Sigmoid colon (tissue), 7 donors: ENCODE data around the gene MRTFA. TPM values are rescaled to one million over a fixed set of nuclear protein-coding genes. Genes with fewer than 3 reads are reported as not detected.

Experiments used
- DNase-seq: peaks from one replicate; pipeline ENCODE4 v3.0.0-alpha.2; 2019
- H3K27ac ChIP-seq, 4 donors: fragments of 200-600 bp; sonication (generic); one replicate each; pipeline ENCODE4 v1.5.1; 2016 to 2019; ENCODE audit warnings: mild to moderate bottlenecking in 1 of 4
- H3K27me3 ChIP-seq, 3 donors: fragments of 200-600 bp; sonication (generic); one replicate each; pipeline ENCODE4 v1.5.1; 2019; ENCODE audit warnings: mild to moderate bottlenecking in 1 of 3
- H3K36me3 ChIP-seq, 4 donors: fragments of 200-600 bp; sonication (generic); one replicate each; pipeline ENCODE4 v1.5.1; 2016 to 2019
- H3K4me1 ChIP-seq, 4 donors: fragments of 200-600 bp; sonication (generic); one replicate each; pipeline ENCODE4 v1.5.1; 2017 to 2019
- H3K4me3 ChIP-seq, 4 donors: fragments of 200-600 bp; sonication (generic); one replicate each; pipeline ENCODE4 v1.5.1; 2017 to 2019; ENCODE audit warnings: mild to moderate bottlenecking in 2 of 4, moderate library complexity in 1 of 4
- H3K9me3 ChIP-seq, 4 donors: fragments of 200-600 bp in 3 of 4; sonication (generic) in 3 of 4; one replicate each; pipeline versions ENCODE4 v1.5.1 to v1.6.1; 2013 to 2019
- CTCF ChIP-seq, 4 experiments: fragments of 450-650 bp in 3 of 4; fragments of 200-600 bp in 1 of 4; IDR thresholded peaks; one replicate each; pipeline ENCODE4 v1.5.1; 2016 to 2019; ENCODE audit warnings: antibody characterized with exemption in 4 of 4, mild to moderate bottlenecking in 3 of 4, moderate library complexity in 2 of 4
- EP300 ChIP-seq, 4 donors: sonication (generic); formaldehyde crosslinking; IDR thresholded peaks; one replicate each; pipeline ENCODE4 v1.6.1; 2017; ENCODE audit warnings: antibody characterized with exemption in 4 of 4
- POLR2A ChIP-seq, 2 donors: fragments of 450-650 bp; IDR thresholded peaks; one replicate each; pipeline ENCODE4 v1.6.1; 2016; ENCODE audit warnings: antibody characterized with exemption in 2 of 2, mild to moderate bottlenecking in 2 of 2, moderate library complexity in 2 of 2
- POLR2AphosphoS5 ChIP-seq, 4 donors: sonication (generic); formaldehyde crosslinking; IDR thresholded peaks; one replicate each; pipeline ENCODE4 v1.6.1; 2017; ENCODE audit warnings: antibody characterized with exemption in 4 of 4
- WGBS, 2 donors: extraction: QIAGEN DNeasy Blood & Tissue Kit; methylation state at CpG; one replicate each; pipeline ENCODE4 v1.1.7; 2013; 5-methylcytosine and 5-hydroxymethylcytosine counted together
- intact Hi-C: fragments of 100-400 bp; cut with DNase I; formaldehyde crosslinking; loops from one replicate; pipeline ENCODE4 v1.15.1; 2023
- polyA plus RNA-seq, 3 donors: library from polyadenylated mRNA; stranded (reverse); fragments of 200-250 nt; gene quantifications; one replicate each; pipeline ENCODE4 v1.2.3, GENCODE V29; 2013
- total RNA-seq, 4 donors: library from RNA; depleted of rRNA; stranded (reverse); fragments of >200 nt; gene quantifications; one replicate each; pipeline ENCODE4 v1.1.0, GENCODE V29; 2016
- donor health status: healthy with polysubstance abuse.
- donor health status: Bipolar disorder and iron deficiency.
- donor health status: healthy.

Gene MRTFA
- total and polyA plus RNA-seq, 7 donors: 10.8 to 104 (median 29.2) TPM

GRCh38 chr22:40674274-40674673, 37.8 kb upstream of the MRTFA start:
- intact Hi-C loops: no loop called here
- H3K27me3 ChIP-seq: peaks cover 4 to 9% (median 5%) of the 10 kb centered on the region in 3 donors
- DNase-seq: no peak
- peaks cover 0 to 7% (median 5%) of the 10 kb centered on the region in 4 donors for H3K4me1 ChIP-seq
- 86 to 90% methylated on average over 4 of the region's 4 CpGs for WGBS, 2 donors
- H3K9me3 ChIP-seq: no peaks in the 10 kb centered on the region
- no peak for TF ChIP-seq CTCF (IDR thresholded peaks at IDR 0.05)
- no peak for TF ChIP-seq POLR2AphosphoS5 (IDR thresholded peaks at IDR 0.05)
- TF ChIP-seq POLR2A (IDR thresholded peaks at IDR 0.05): no peak
- TF ChIP-seq EP300 (IDR thresholded peaks at IDR 0.05): no peak
- no peak overlapping the region for H3K4me3 ChIP-seq
- no peak overlapping the region for H3K27ac ChIP-seq
- no peaks in the 10 kb centered on the region for H3K36me3 ChIP-seq

DNA sequence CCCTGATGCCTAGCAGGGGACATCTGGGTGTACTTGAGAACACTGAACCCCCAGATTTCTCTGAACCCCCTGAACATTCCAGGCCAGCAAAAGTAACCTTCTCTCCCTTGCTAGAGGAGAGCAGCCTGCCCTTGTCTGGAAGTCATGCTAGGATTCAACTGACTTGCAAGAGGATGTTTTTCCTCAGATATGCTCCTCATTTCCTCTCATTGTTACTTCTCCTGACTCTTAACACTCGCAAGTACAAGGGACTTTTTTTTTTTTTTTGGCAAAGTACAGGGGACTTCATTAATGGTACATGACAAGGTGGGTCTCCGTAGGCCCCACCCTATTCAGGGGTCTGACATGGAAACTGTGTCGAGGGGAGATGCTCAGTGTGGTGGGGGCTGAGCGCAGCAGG, 36.5 kb upstream of the MRTFA start:
- Histone ChIP-seq H3K4me3 (no peak overlapping the region), H3K4me1 (no peaks in the 10 kb centered on the region), H3K27ac (no peak overlapping the region), H3K36me3 (no peaks in the 10 kb centered on the region), H3K9me3 (no peaks in the 10 kb centered on the region), H3K27me3 (no peaks in the 10 kb centered on the region)
- DNase-seq: no peak
- TF ChIP-seq CTCF (IDR thresholded peaks at IDR 0.05) (no peak), POLR2AphosphoS5 (IDR thresholded peaks at IDR 0.05) (no peak), POLR2A (IDR thresholded peaks at IDR 0.05) (no peak), EP300 (IDR thresholded peaks at IDR 0.05) (no peak)
- 87 to 94% methylated on average over 4 of the region's 4 CpGs for WGBS, 2 donors
- intact Hi-C loops: no loop called here

DNA sequence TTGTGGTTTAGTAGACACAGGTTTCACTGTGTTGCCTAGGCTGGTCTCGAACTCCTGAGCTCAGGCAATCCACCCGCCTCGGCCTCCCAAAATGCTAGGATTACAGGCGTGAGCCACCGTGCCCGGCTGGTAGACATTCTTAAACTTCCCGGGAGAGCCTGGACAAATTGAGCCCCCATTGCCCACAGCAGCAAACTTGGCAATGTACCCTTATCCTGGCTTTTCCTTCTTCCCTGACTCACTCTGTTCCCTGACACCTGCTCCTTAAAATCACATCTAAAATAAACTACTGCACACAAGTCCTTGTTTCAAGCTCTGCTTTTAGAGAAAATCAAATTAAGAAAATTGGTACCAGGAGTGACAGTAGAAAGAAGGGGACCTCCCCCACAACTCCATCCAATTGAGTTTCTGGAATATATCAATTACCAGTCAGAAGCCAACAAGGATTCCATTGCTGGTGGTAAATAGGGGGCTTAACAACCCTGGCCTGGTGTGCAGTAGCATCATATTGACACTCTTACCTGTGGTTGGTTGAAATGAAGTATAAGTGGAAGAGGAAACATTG, 35.4 kb upstream of the MRTFA start:
- H3K27me3 ChIP-seq: no peaks in the 10 kb centered on the region
- H3K27ac ChIP-seq: no peak overlapping the region
- TF ChIP-seq POLR2A (IDR thresholded peaks at IDR 0.05) (no peak), CTCF (IDR thresholded peaks at IDR 0.05) (no peak), POLR2AphosphoS5 (IDR thresholded peaks at IDR 0.05) (no peak), EP300 (IDR thresholded peaks at IDR 0.05) (no peak)
- DNase-seq: no peak
- no peaks in the 10 kb centered on the region for H3K36me3 ChIP-seq
- peaks cover 0 to 4% (median under 1%) of the 10 kb centered on the region in 4 donors for H3K4me1 ChIP-seq
- 96% methylated on average over 7 of the region's 7 CpGs for WGBS, 2 donors
- no peaks in the 10 kb centered on the region for H3K9me3 ChIP-seq
- no peak overlapping the region for H3K4me3 ChIP-seq
- intact Hi-C loops: no loop called here

- Histone ChIP-seq H3K36me3 (no peaks in the 10 kb centered on the region), H3K9me3 (no peaks in the 10 kb centered on the region), H3K4me3 (no peak overlapping the region), H3K4me1 (peaks cover 0 to 9% (median 6%) of the 10 kb centered on the region in 4 donors), H3K27me3 (no peaks in the 10 kb centered on the region), H3K27ac (no peak overlapping the region)
- WGBS, 2 donors: 96 to 97% methylated on average over 13 of the region's 13 CpGs
- DNase-seq: no peak
- intact Hi-C loops: no loop called here
- TF ChIP-seq POLR2AphosphoS5 (IDR thresholded peaks at IDR 0.05): no peak
- no peak for TF ChIP-seq EP300 (IDR thresholded peaks at IDR 0.05)
- TF ChIP-seq POLR2A (IDR thresholded peaks at IDR 0.05): no peak
- TF ChIP-seq CTCF (IDR thresholded peaks at IDR 0.05): no peak
Observed at GRCh38 chr22:40671369-40671768, 34.9 kb upstream of the MRTFA start.

DNA sequence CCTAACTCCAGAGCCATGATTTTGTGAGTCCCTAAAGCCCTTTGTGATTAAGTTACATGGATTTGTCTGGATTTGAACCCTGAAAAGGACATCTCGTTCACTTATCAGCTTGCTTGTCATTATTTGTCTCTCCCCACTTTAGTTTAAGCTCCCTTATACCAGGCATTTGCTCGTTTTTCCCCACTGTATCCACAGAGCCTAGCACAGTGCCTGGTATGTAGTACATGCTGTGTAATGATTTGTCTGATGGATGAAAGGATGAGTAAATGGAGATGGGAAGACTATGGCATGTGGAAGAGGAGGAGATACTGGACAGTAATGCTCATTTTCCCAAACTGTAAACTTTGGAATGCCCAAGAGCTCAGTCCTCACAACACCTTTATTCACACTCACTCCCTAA, 33.5 kb upstream of the MRTFA start:
- Histone ChIP-seq H3K27me3 (no peaks in the 10 kb centered on the region), H3K27ac (no peak overlapping the region), H3K4me1 (peaks cover 0 to 22% (median 19%) of the 10 kb centered on the region in 4 donors), H3K4me3 (no peak overlapping the region), H3K9me3 (no peaks in the 10 kb centered on the region), H3K36me3 (no peaks in the 10 kb centered on the region)
- no peak for DNase-seq
- 72 to 85% methylated on average over 2 of the region's 2 CpGs for WGBS, 2 donors
- TF ChIP-seq EP300 (IDR thresholded peaks at IDR 0.05): no peak
- TF ChIP-seq POLR2AphosphoS5 (IDR thresholded peaks at IDR 0.05): no peak
- no peak for TF ChIP-seq CTCF (IDR thresholded peaks at IDR 0.05)
- no peak for TF ChIP-seq POLR2A (IDR thresholded peaks at IDR 0.05)
- intact Hi-C loops: no loop called here
